Activated CD4-positive, CD25-positive, alpha-beta regulatory T cell (primary cell): ENCODE measurements around the gene NINL.

Source experiments
- DNase-seq, 4 experiments: peaks; one replicate each; lab custom pipeline; 2025; lab: John Stamatoyannopoulos, UW

The NINL gene

DNA sequence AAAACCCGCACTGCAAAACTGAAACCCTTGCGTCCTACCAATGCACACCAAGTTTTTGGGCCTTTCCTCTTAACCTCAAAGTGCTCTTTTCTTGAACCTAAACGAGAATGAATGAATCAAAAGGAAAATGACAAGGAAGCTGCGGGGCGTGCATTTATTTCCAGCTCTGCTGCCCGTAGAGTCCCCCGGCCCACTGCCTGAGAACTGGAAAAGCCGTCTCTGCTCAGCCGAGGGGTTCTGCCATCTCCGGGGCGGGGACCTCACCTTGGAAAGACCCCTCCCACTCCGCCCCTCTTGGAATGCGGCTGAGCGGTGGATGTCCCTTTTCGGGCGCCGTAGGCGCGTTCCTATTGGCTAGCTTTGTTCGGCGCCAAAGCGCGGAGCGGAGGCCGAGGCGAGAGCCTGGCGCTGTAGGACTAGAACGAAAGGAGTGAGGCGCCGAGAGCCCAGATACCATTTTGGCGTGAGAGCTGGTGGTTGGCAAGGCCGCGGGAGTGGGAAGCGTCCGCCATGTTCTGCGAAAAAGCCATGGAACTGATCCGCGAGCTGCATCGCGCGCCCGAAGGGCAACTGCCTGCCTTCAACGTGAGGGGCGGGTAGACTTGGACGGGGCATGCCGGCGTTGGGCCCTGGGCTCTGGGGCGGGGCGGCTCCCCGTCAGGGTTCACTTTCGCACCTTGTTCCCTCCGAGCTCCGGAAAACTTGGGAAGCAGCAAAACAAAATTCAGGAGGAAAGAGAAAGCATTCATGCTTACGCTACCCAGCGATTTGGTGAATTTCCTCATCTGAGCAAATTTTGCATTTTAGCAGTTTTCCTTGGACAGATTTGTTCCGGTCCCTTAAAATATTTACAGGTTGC is 177.8 kb downstream of the NINL start, which contains the start of gene GINS1:
Gene GINS1 (plus strand): TSS at position 363 of the 859 bp plus-strand sequence. CDS start 148 bp downstream, at position 511.
- peak; percentile 14 to 65 (median 44) for DNase-seq
